AG04450 (cell line): ENCODE data around the gene ZNF846. TPM values are rescaled to one million over a fixed set of nuclear protein-coding genes. Genes with fewer than 3 reads are reported as not detected.

Source experiments
- CTCF ChIA-PET: fragments of 300-600, 350-600 bp; formaldehyde crosslinking; extraction: SDS; loops from one replicate; lab custom pipeline; 2022; ENCODE audit warnings: antibody characterized with exemption, inconsistent platforms; lab: Charles Lee
- POLR2A ChIA-PET: fragments of 350-600 bp; formaldehyde crosslinking; extraction: SDS; loops from one replicate; lab custom pipeline; 2021; ENCODE audit warnings: antibody characterized with exemption, inconsistent platforms; lab: Yijun Ruan, JAX
- DNase-seq: peaks from one replicate; pipeline ENCODE4 v3.0.0-alpha.2; 2011; ENCODE audit warnings: low read depth, low spot score
- H3K27ac ChIP-seq: one replicate; pipeline ENCODE4 v1.5.1; 2012; ENCODE audit warnings: low read depth, low read length, control low read depth
- H3K27me3 ChIP-seq: one replicate; pipeline ENCODE4 v1.6.0; 2012; ENCODE audit warnings: low read length; ENCODE audit not compliant: control insufficient read depth, insufficient read depth
- H3K4me3 ChIP-seq: 2 replicates; pipeline ENCODE4 v1.5.1; 2011; ENCODE audit warnings: mild to moderate bottlenecking, low read depth, low read length, control low read depth
- H3K9me3 ChIP-seq: 2 replicates; pipeline ENCODE4 v1.5.1; 2012; ENCODE audit warnings: low read length; ENCODE audit not compliant: control insufficient read depth, insufficient read depth
- CTCF ChIP-seq: IDR thresholded peaks from 2 replicates; pipeline ENCODE4 v1.5.1; 2011; ENCODE audit warnings: low read depth, low read length, control low read depth, inconsistent platforms
- polyA plus RNA-seq: library from polyadenylated mRNA; depleted of rRNA; stranded (reverse); fragments of >200 nt; gene quantifications from 2 replicates; pipeline ENCODE4 v1.2.3, GENCODE V29; 2011; rRNA removed

ZNF846 gene
- polyA plus RNA-seq, 1 experiment = 9.2 TPM

DNA sequence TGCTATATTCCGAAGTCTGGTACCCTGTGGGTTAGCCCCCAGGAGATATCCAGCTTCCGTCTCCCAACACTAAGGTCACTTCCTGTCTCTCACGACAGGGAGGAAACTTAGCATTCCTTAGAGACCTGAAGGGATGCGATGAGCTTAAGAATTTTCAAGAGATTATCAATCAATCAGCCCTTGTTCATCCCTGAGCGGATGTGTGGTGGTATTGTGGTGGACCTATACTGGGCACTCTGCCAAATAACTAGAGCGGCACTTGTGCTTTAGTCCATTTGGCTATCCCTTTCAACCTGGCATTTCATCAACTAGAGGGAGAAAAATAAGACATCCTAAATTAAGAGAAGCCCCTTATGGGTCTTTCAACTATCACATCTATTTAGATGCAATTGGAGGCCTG, 62.7 kb downstream of the ZNF846 start:
- CTCF ChIA-PET = interaction anchor here (1.2 kb wide), 1 partner anchor 16 kb away, joined by 3 read pairs; no protein-coding TSS in a partner anchor
- Histone ChIP-seq H3K9me3 (no peaks in the 10 kb centered on the region; the same call in 1 of the 2 replicates), H3K4me3 (no peak overlapping the region), H3K27ac (no peak overlapping the region), H3K27me3 (no peaks in the 10 kb centered on the region)
- DNase-seq = no peak
- no peak for TF ChIP-seq CTCF
- POLR2A ChIA-PET = no interaction called here

GRCh38 chr19:9702186-9702585, 66.4 kb downstream of the ZNF846 start:
- Histone ChIP-seq H3K27ac (no peak overlapping the region), H3K9me3 (peaks cover 6% of the 10 kb centered on the region; the same call in 1 of the 2 replicates), H3K4me3 (no peak overlapping the region), H3K27me3 (no peaks in the 10 kb centered on the region)
- no peak for DNase-seq
- ChIA-PET POLR2A (no interaction called here), CTCF (no interaction called here)
- no peak for TF ChIP-seq CTCF

Other genes with a start within 250 kb of the ZNF846 start
- gene ZNF426, start 230.1 kb downstream of the ZNF846 start, polyA plus RNA-seq = 13.2 and 15.4 TPM in 2 replicates
- gene ZNF121, start 184.2 kb downstream of the ZNF846 start, polyA plus RNA-seq = 5.3 and 6.1 TPM in 2 replicates
- gene ZNF561, start 147.5 kb downstream of the ZNF846 start, polyA plus RNA-seq = 31.3 and 39.3 TPM in 2 replicates
- 14.2 and 17.0 TPM in 2 replicates for gene ZNF562, start 93.6 kb downstream of the ZNF846 start, polyA plus RNA-seq
- 23.6 and 28.6 TPM in 2 replicates for gene FBXL12, start 50.3 kb upstream of the ZNF846 start, polyA plus RNA-seq
- gene UBL5, start 59.2 kb upstream of the ZNF846 start, polyA plus RNA-seq = 591 and 734 TPM in 2 replicates
- 33.6 and 42.7 TPM in 2 replicates for gene PIN1, start 66.6 kb upstream of the ZNF846 start, polyA plus RNA-seq
- 4.8 and 6.8 TPM in 2 replicates for gene OLFM2, start 167.8 kb upstream of the ZNF846 start, polyA plus RNA-seq
- 1.6 TPM in 2 replicates for gene COL5A3, start 241.8 kb upstream of the ZNF846 start, polyA plus RNA-seq
- gene RDH8, start 244.7 kb upstream of the ZNF846 start, polyA plus RNA-seq = not detected in 2 replicates